K562 (cell line): Measurements from ENCODE around the gene PNMA8C. TPM values are rescaled to one million over a fixed set of nuclear protein-coding genes. Genes with fewer than 3 reads are reported as not detected.

Experiments used
- FOXK2 ChIP-seq, 2 experiments: fragments of 450-650 bp; IDR thresholded peaks in 1 of 2; conservative IDR thresholded peaks in 1 of 2; 2 replicates each; pipeline ENCODE4 v1.6.1; 2016; ENCODE audit warnings: low read depth in 2 of 2, mild to moderate bottlenecking in 1 of 2
- MEF2D ChIP-seq: conservative IDR thresholded peaks from 2 replicates; pipeline ENCODE4 v1.6.1; 2016; ENCODE audit warnings: low read depth, missing genetic modification characterization, missing compliant biosample characterization
- NR4A1 ChIP-seq, 2 experiments: fragments of 250-450 bp in 1 of 2; fragments of 450-650 bp in 1 of 2; sonication (Bioruptor Pico) in 1 of 2; IDR thresholded peaks; 2 replicates each; pipeline versions ENCODE4 v1.4.0 to v1.6.1; 2016 to 2020; ENCODE audit warnings: mild to moderate bottlenecking in 2 of 2, missing compliant biosample characterization in 1 of 2, missing genetic modification characterization in 1 of 2, moderate library complexity in 1 of 2
- NUFIP1 ChIP-seq: fragments of 450-650 bp; IDR thresholded peaks from 2 replicates; pipeline ENCODE4 v1.6.1; 2018; ENCODE audit not compliant: partially characterized antibody
- PURB ChIP-seq: sonication (generic); formaldehyde crosslinking; IDR thresholded peaks from 2 replicates; pipeline ENCODE4 v1.9.0; 2021; ENCODE audit warnings: low read depth, mild to moderate bottlenecking, missing genetic modification reagents
- RAD51 ChIP-seq: fragments of 450-650 bp; IDR thresholded peaks from 2 replicates; pipeline ENCODE4 v1.7.1; 2016; ENCODE audit warnings: low read depth, mild to moderate bottlenecking, borderline replicate concordance
- RBBP5 ChIP-seq: fragments of 200-600 bp; sonication (generic); IDR thresholded peaks from 2 replicates; pipeline ENCODE4 v1.6.1; 2012; ENCODE audit warnings: borderline replicate concordance, mild to moderate bottlenecking, low read length, control low read depth, inconsistent platforms; ENCODE audit not compliant: insufficient read depth, poor library complexity, severe bottlenecking
- SREBF1 ChIP-seq: fragments of 150-350 bp; IDR thresholded peaks from 2 replicates; pipeline ENCODE4 v1.6.1; 2014; ENCODE audit warnings: antibody characterized with exemption, low read depth, low read length, borderline replicate concordance
- SRSF9 ChIP-seq: fragments of 200-400 bp; formaldehyde crosslinking; IDR thresholded peaks from 2 replicates; pipeline ENCODE4 v1.6.1; 2017; ENCODE audit warnings: low read depth, low read length, borderline replicate concordance
- ZC3H11A ChIP-seq: IDR thresholded peaks from 2 replicates; pipeline ENCODE4 v1.6.1; 2012; ENCODE audit warnings: low read depth, low read length, improper control_type of control experiment
- ZNF316 ChIP-seq: fragments of 450-650 bp; IDR thresholded peaks from 2 replicates; pipeline ENCODE4 v1.6.1; 2016
- polyA plus RNA-seq, 8 experiments: library from polyadenylated mRNA; depleted of rRNA in 4 of 8; stranded (reverse) in 5 of 8; unstranded in 3 of 8; fragments of >200 nt; fragmentation: Nextera tagmentation in 2 of 8; fragmentation: Illumina TruSeq in 1 of 8; extraction: Ambion mirVana in 2 of 8; extraction: Trizol in 1 of 8; gene quantifications; 2 replicates each; pipeline versions ENCODE4 v1.2.1 to v1.2.3, GENCODE V29; 2011 to 2014; ENCODE audit warnings: inconsistent platforms in 1 of 8, missing spikeins in 1 of 8
- total RNA-seq, 7 experiments: library from RNA; depleted of rRNA in 6 of 7; stranded (reverse); fragments of >200 nt in 6 of 7; fragmentation: Illumina TruSeq in 2 of 7; extraction: Trizol in 2 of 7; gene quantifications; 2 replicates each; pipeline versions ENCODE4 v1.2.1 to v1.2.3, GENCODE V29; 2011 to 2021; ENCODE audit warnings: low replicate concordance in 1 of 7
- TF ChIP-seq, protein P1 (sequence below): sonication (generic); formaldehyde crosslinking; IDR thresholded peaks from 2 replicates; pipeline ENCODE4 v1.8.1; 2023; ENCODE audit warnings: mild to moderate bottlenecking, missing genetic modification reagents
- TF ChIP-seq, protein P2 (sequence below): fragments of 450-650 bp; IDR thresholded peaks from 2 replicates; pipeline ENCODE4 v1.6.1; 2018; ENCODE audit not compliant: partially characterized antibody
- TF ChIP-seq, protein P3 (sequence below): sonication (generic); formaldehyde crosslinking; IDR thresholded peaks from 2 replicates; pipeline ENCODE4 v1.8.1; 2023; ENCODE audit warnings: mild to moderate bottlenecking, missing genetic modification reagents
- TF ChIP-seq, protein P4 (sequence below): fragments of 200-800 bp; sonication (Bioruptor generic); IDR thresholded peaks from 2 replicates; pipeline ENCODE4 v1.6.1; 2017; ENCODE audit warnings: missing genetic modification characterization, missing compliant biosample characterization
- TF ChIP-seq, protein P5 (sequence below): sonication (generic); formaldehyde crosslinking; IDR thresholded peaks from 2 replicates; pipeline ENCODE4 v1.8.0; 2023; ENCODE audit warnings: mild to moderate bottlenecking, missing genetic modification reagents

Gene PNMA8C
- total and polyA plus RNA-seq, 9 of the 15 experiments (the other 6 are each of a cell fraction or from before 2014, with no cell fraction given), result 0.04 to 0.05 (median 0.05) TPM; not detected in 6

DNA sequence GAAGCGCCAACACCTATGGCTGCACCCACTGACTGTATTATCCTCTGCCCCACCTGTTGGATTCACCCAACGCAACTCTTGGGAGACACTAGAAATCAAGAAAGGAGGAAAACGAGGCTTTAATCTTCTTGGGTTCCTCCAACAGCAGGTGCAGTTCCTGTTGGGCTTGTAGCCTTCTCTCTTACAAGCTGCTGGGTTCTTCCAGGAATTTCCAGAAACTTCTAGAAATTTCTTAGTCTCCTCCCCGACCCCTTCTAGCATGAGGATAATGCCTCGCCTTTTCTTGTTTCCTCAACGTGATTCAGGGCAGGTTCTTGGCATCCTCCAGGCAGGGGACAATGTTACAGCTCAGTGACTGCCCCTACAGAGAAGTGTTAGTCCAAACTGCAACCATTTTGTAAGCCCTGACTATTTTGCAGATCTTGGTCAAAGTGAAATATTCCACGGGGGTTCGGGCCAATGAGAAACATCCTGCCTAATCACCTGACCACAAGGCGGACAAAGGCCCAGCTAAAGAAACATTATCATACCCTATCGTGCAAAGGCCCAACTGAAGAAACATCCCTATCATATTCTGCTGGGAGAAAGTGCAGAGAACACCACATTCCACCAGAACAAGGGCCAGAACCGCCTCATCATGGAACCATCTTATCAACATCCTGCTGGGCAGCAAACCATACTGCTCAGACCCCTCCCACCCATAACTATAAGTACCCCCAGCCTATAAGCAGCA lies 43.2 kb upstream of the PNMA8C start (continued):
- TF ChIP-seq SRSF9, result no peak
- TF ChIP-seq, protein P1, sequence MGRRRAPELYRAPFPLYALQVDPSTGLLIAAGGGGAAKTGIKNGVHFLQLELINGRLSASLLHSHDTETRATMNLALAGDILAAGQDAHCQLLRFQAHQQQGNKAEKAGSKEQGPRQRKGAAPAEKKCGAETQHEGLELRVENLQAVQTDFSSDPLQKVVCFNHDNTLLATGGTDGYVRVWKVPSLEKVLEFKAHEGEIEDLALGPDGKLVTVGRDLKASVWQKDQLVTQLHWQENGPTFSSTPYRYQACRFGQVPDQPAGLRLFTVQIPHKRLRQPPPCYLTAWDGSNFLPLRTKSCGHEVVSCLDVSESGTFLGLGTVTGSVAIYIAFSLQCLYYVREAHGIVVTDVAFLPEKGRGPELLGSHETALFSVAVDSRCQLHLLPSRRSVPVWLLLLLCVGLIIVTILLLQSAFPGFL (CRISPR knock-in tag), result no peak
- TF ChIP-seq, protein P2, sequence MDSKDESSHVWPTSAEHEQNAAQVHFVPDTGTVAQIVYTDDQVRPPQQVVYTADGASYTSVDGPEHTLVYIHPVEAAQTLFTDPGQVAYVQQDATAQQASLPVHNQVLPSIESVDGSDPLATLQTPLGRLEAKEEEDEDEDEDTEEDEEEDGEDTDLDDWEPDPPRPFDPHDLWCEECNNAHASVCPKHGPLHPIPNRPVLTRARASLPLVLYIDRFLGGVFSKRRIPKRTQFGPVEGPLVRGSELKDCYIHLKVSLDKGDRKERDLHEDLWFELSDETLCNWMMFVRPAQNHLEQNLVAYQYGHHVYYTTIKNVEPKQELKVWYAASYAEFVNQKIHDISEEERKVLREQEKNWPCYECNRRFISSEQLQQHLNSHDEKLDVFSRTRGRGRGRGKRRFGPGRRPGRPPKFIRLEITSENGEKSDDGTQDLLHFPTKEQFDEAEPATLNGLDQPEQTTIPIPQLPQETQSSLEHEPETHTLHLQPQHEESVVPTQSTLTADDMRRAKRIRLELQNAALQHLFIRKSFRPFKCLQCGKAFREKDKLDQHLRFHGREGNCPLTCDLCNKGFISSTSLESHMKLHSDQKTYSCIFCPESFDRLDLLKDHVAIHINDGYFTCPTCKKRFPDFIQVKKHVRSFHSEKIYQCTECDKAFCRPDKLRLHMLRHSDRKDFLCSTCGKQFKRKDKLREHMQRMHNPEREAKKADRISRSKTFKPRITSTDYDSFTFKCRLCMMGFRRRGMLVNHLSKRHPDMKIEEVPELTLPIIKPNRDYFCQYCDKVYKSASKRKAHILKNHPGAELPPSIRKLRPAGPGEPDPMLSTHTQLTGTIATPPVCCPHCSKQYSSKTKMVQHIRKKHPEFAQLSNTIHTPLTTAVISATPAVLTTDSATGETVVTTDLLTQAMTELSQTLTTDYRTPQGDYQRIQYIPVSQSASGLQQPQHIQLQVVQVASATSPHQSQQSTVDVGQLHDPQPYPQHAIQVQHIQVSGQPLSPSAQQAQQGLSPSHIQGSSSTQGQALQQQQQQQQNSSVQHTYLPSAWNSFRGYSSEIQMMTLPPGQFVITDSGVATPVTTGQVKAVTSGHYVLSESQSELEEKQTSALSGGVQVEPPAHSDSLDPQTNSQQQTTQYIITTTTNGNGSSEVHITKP, result peak; percentile 92
- no peak for TF ChIP-seq SREBF1
- TF ChIP-seq RBBP5, result no peak
- TF ChIP-seq, protein P3, sequence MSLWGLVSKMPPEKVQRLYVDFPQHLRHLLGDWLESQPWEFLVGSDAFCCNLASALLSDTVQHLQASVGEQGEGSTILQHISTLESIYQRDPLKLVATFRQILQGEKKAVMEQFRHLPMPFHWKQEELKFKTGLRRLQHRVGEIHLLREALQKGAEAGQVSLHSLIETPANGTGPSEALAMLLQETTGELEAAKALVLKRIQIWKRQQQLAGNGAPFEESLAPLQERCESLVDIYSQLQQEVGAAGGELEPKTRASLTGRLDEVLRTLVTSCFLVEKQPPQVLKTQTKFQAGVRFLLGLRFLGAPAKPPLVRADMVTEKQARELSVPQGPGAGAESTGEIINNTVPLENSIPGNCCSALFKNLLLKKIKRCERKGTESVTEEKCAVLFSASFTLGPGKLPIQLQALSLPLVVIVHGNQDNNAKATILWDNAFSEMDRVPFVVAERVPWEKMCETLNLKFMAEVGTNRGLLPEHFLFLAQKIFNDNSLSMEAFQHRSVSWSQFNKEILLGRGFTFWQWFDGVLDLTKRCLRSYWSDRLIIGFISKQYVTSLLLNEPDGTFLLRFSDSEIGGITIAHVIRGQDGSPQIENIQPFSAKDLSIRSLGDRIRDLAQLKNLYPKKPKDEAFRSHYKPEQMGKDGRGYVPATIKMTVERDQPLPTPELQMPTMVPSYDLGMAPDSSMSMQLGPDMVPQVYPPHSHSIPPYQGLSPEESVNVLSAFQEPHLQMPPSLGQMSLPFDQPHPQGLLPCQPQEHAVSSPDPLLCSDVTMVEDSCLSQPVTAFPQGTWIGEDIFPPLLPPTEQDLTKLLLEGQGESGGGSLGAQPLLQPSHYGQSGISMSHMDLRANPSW (CRISPR knock-in tag), result no peak
- no peak for TF ChIP-seq PURB
- no peak for TF ChIP-seq MEF2D
- no peak for TF ChIP-seq NUFIP1
- TF ChIP-seq, protein P4, sequence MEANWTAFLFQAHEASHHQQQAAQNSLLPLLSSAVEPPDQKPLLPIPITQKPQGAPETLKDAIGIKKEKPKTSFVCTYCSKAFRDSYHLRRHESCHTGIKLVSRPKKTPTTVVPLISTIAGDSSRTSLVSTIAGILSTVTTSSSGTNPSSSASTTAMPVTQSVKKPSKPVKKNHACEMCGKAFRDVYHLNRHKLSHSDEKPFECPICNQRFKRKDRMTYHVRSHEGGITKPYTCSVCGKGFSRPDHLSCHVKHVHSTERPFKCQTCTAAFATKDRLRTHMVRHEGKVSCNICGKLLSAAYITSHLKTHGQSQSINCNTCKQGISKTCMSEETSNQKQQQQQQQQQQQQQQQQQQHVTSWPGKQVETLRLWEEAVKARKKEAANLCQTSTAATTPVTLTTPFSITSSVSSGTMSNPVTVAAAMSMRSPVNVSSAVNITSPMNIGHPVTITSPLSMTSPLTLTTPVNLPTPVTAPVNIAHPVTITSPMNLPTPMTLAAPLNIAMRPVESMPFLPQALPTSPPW (CRISPR knock-in tag), result no peak
- peak in 1 of 2 experiments; percentile 46; a peak in 1 of 4 replicates for TF ChIP-seq FOXK2 (conservative IDR thresholded peaks at IDR 0.05 in 1 of 2, IDR thresholded peaks at IDR 0.05 in 1 of 2; ENCODE audit: low read depth in 2 of 2)
- TF ChIP-seq NR4A1 (CRISPR knock-in tag; IDR thresholded peaks at IDR 0.05), result no peak
- TF ChIP-seq NR4A1 (tag; IDR thresholded peaks at IDR 0.05), result no peak
- peak; percentile 47; the same call in 1 of the 2 replicates for TF ChIP-seq RAD51
- TF ChIP-seq ZC3H11A, result no peak
- TF ChIP-seq, protein P5, sequence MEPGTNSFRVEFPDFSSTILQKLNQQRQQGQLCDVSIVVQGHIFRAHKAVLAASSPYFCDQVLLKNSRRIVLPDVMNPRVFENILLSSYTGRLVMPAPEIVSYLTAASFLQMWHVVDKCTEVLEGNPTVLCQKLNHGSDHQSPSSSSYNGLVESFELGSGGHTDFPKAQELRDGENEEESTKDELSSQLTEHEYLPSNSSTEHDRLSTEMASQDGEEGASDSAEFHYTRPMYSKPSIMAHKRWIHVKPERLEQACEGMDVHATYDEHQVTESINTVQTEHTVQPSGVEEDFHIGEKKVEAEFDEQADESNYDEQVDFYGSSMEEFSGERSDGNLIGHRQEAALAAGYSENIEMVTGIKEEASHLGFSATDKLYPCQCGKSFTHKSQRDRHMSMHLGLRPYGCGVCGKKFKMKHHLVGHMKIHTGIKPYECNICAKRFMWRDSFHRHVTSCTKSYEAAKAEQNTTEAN, result no peak
- no peak for TF ChIP-seq ZNF316
